Ishikawa (cell line): ENCODE data around the gene PSMB1.

Experiments
- CREB1 ChIP-seq: IDR thresholded peaks from 2 replicates; pipeline ENCODE4 v1.6.1; 2012; ENCODE audit warnings: low read depth
- EGR1 ChIP-seq: IDR thresholded peaks from 2 replicates; pipeline ENCODE4 v1.6.1; 2012
- EP300 ChIP-seq: IDR thresholded peaks from 2 replicates; pipeline ENCODE4 v1.6.1; 2012; ENCODE audit warnings: borderline replicate concordance
- FOXM1 ChIP-seq: IDR thresholded peaks from 2 replicates; pipeline ENCODE4 v1.6.1; 2012; ENCODE audit warnings: low read depth, borderline replicate concordance
- MAX ChIP-seq: IDR thresholded peaks from 2 replicates; pipeline ENCODE4 v1.6.1; 2012
- NFIC ChIP-seq: IDR thresholded peaks from 2 replicates; pipeline ENCODE4 v1.6.1; 2012
- RAD21 ChIP-seq: IDR thresholded peaks from 2 replicates; pipeline ENCODE4 v1.6.1; 2012; ENCODE audit warnings: low read depth
- TAF1 ChIP-seq: IDR thresholded peaks from 2 replicates; pipeline ENCODE4 v1.6.1; 2012; ENCODE audit warnings: low read depth, mild to moderate bottlenecking
- YY1 ChIP-seq: IDR thresholded peaks from 2 replicates; pipeline ENCODE4 v1.6.1; 2012; ENCODE audit warnings: low read depth

GRCh38 chr6:170542031-170542719, 10.9 kb downstream of the PSMB1 start:
- no peak for TF ChIP-seq TAF1
- TF ChIP-seq YY1 = no peak
- TF ChIP-seq MAX = no peak
- no peak for TF ChIP-seq RAD21
- no peak for TF ChIP-seq EP300
- TF ChIP-seq NFIC = no peak
- TF ChIP-seq FOXM1 = no peak
- no peak for TF ChIP-seq CREB1
- no peak for TF ChIP-seq EGR1
